HFFc6 (cell line): ENCODE results near the gene DCAF4. TPM values are rescaled to one million over a fixed set of nuclear protein-coding genes. Genes with fewer than 3 reads are reported as not detected.
A peak's percentile ranks its signal among the peaks of the same experiment; 100 is the strongest.

Source experiments
- DNase-seq: peaks from one replicate; pipeline ENCODE4 v3.0.0-alpha.2; 2018
- H3K27ac Mint-ChIP-seq: 2 replicates; pipeline ENCODE4 v1.8.0; 2020; ENCODE audit warnings: mild to moderate bottlenecking, mixed read lengths
- H3K27me3 Mint-ChIP-seq: 2 replicates; pipeline ENCODE4 v1.8.0; 2021; ENCODE audit warnings: mild to moderate bottlenecking, moderate library complexity, mixed read lengths; ENCODE audit not compliant: insufficient read depth
- H3K36me3 Mint-ChIP-seq: 2 replicates; pipeline ENCODE4 v1.8.0; 2021; ENCODE audit warnings: low read depth, mixed read lengths
- H3K4me1 Mint-ChIP-seq: 2 replicates; pipeline ENCODE4 v1.8.0; 2020; ENCODE audit warnings: low read depth, mixed read lengths
- H3K4me3 Mint-ChIP-seq: 2 replicates; pipeline ENCODE4 v1.8.0; 2020; ENCODE audit warnings: mild to moderate bottlenecking, moderate library complexity, mixed read lengths
- H3K9me3 Mint-ChIP-seq: 2 replicates; pipeline ENCODE4 v1.8.0; 2020; ENCODE audit warnings: mild to moderate bottlenecking, mixed read lengths
- long read RNA-seq: library from polyadenylated mRNA; unstranded; transcript quantifications from one replicate; pipeline ENCODE4 v2.0.0, GENCODE V29; 2019
- total RNA-seq, 6 experiments: library from RNA; stranded (reverse); fragmentation: NEBNext Ultra II Directional; extraction: Animal tissue kit (Norgen Biotek cat#: 25700); gene quantifications; 2 replicates in 1 of 6; 3 replicates in 5 of 6; pipeline ENCODE4 v1.2.3, GENCODE V29; 2021
- TF ChIP-seq, protein P1 (sequence below): fragments of 200-600 bp; sonication (generic); IDR thresholded peaks from 2 replicates; pipeline ENCODE4 v1.5.0; 2021; ENCODE audit warnings: antibody characterized with exemption, mild to moderate bottlenecking

DCAF4 gene, protein sequence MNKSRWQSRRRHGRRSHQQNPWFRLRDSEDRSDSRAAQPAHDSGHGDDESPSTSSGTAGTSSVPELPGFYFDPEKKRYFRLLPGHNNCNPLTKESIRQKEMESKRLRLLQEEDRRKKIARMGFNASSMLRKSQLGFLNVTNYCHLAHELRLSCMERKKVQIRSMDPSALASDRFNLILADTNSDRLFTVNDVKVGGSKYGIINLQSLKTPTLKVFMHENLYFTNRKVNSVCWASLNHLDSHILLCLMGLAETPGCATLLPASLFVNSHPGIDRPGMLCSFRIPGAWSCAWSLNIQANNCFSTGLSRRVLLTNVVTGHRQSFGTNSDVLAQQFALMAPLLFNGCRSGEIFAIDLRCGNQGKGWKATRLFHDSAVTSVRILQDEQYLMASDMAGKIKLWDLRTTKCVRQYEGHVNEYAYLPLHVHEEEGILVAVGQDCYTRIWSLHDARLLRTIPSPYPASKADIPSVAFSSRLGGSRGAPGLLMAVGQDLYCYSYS
- total RNA-seq: 10 to 100 TPM; 14.4 to 20.0 (median 16.2) TPM
- long read RNA-seq, partial matches to known transcripts: 2 of 15 reads
- long read RNA-seq, other reads (novel, unspliced or antisense): 10 of 15 reads

DNA sequence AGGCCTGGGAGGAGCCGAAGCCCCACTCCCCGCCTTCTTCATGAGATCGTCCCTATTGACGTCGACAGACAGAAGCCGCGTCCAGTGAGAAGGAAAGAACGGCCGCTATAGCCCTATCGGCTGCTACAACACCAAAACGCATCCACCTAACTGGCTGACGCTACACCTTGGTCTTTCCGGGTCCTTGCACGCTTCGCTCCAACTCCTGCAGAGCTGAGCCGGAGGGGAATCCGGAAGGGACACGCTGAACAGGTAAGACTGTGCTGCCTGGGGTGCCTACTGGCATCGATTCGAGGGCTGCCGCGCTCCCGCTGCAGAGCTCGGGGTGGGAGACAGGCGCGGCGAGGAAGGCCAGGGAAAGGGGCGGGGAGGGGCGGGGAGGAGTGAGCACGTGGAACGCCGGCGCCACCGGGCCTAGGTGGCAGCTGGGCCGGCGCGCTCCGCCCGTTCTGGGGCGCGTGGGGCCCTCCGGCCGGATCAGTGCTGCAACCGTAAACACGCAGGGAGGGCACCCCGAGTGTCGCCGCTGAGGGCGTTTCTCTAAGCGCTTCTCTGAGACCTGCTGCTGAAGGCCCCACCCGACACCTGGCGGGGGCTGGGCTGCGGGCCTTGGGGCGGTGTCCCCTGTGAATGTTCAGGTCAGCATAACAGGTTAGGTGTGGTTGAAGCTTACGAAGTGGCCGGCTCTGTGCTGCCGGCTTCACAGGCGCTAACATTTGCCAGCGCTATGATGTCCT is at the start of gene DCAF4:
DCAF4 (plus strand) TSS at position 173 of the 737 bp plus-strand sequence. CDS start 11,515 bp downstream, outside the sequence.
- H3K4me1 Mint-ChIP-seq: peaks cover 23% of the 10 kb centered on the region
- TF ChIP-seq, protein P1, sequence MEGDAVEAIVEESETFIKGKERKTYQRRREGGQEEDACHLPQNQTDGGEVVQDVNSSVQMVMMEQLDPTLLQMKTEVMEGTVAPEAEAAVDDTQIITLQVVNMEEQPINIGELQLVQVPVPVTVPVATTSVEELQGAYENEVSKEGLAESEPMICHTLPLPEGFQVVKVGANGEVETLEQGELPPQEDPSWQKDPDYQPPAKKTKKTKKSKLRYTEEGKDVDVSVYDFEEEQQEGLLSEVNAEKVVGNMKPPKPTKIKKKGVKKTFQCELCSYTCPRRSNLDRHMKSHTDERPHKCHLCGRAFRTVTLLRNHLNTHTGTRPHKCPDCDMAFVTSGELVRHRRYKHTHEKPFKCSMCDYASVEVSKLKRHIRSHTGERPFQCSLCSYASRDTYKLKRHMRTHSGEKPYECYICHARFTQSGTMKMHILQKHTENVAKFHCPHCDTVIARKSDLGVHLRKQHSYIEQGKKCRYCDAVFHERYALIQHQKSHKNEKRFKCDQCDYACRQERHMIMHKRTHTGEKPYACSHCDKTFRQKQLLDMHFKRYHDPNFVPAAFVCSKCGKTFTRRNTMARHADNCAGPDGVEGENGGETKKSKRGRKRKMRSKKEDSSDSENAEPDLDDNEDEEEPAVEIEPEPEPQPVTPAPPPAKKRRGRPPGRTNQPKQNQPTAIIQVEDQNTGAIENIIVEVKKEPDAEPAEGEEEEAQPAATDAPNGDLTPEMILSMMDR: no peak; the same call in 1 of the 2 replicates
- peak within 1 kb of the TSS; percentile 92 for H3K4me3 Mint-ChIP-seq
- H3K27me3 Mint-ChIP-seq: no peaks in the 10 kb centered on the region; the same call in 1 of the 2 replicates
- peak; percentile 99 for DNase-seq
- H3K36me3 Mint-ChIP-seq: peaks cover 5% of the 10 kb centered on the region; the same call in 1 of the 2 replicates
- peak within 1 kb of the TSS; percentile 89 for H3K27ac Mint-ChIP-seq
- no peaks in the 10 kb centered on the region for H3K9me3 Mint-ChIP-seq

DNA sequence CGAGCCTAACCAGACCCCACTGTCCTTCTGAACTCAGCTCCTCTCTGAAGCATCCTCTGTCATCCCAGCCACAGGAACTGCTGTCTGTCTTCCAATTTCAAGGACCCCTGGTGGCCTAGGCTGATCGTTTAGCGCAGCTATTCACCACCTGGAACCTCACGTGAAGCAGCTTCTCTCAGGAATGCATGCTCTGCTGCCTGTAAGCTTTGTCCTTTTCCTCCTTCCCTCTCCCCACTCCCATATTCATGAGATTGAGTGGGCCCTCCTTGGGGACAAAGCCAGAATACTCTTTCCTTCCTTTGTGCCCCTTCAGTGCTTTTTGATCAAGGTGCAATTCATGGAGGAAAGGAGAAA is 49.6 kb upstream of the DCAF4 start:
- TF ChIP-seq, protein P1: no peak
- Mint-ChIP-seq H3K36me3 (peaks cover 6% of the 10 kb centered on the region; the same call in 1 of the 2 replicates), H3K4me3 (no peak overlapping the region), H3K27me3 (no peaks in the 10 kb centered on the region), H3K4me1 (no peaks in the 10 kb centered on the region), H3K9me3 (peaks cover 3% of the 10 kb centered on the region; the same call in 1 of the 2 replicates), H3K27ac (no peak overlapping the region)
- no peak for DNase-seq

DNA sequence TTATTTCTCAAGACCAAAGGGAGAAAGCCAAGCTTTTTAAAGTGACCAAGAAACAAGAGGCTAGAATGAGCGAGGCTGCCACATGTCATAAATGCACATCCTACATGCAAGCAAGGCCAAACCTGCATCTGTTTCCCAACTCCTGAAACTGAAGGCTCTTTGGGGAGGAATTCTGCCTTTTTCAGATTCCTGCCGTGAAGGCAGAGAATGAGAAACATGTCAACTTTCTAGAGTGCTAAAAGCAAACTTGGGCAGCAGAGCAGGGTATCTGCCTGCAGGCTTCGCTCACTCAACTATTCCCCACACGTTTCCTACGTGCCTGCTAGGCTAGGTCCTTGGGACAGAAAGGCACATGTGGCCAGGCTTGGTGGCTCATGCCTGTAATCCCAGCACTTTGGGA is 47.5 kb upstream of the DCAF4 start:
- Mint-ChIP-seq H3K27me3 (no peaks in the 10 kb centered on the region), H3K36me3 (peaks cover 6% of the 10 kb centered on the region; the same call in 1 of the 2 replicates), H3K9me3 (no peaks in the 10 kb centered on the region), H3K4me3 (no peak overlapping the region), H3K27ac (no peak overlapping the region), H3K4me1 (peaks cover 2% of the 10 kb centered on the region)
- TF ChIP-seq, protein P1: no peak
- DNase-seq: no peak

DNA sequence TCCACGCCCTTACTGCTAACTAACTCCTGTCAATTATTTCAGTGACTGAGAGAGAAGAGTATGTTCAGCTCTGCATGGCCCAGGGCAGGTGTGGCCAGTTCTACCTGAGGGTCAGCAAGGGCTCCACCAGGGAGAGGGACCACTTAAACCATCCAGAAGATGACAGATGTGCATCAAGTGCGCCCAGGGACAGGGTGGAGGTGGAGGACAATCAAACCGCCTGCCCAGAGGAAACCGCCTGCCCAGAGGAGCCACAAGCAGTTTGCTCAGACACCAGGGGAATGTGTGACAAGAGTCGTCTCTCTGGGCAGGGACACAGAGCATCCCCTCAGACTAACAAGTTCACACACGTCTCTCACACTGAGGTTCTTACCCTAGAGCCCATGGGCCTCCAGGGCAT is 46.8 kb upstream of the DCAF4 start:
- no peak overlapping the region for H3K4me3 Mint-ChIP-seq
- H3K36me3 Mint-ChIP-seq: peaks cover 5% of the 10 kb centered on the region; the same call in 1 of the 2 replicates
- peaks cover 9% of the 10 kb centered on the region for H3K4me1 Mint-ChIP-seq
- no peaks in the 10 kb centered on the region for H3K27me3 Mint-ChIP-seq
- H3K27ac Mint-ChIP-seq: no peak overlapping the region
- TF ChIP-seq, protein P1: no peak
- no peaks in the 10 kb centered on the region for H3K9me3 Mint-ChIP-seq
- DNase-seq: no peak

DNA sequence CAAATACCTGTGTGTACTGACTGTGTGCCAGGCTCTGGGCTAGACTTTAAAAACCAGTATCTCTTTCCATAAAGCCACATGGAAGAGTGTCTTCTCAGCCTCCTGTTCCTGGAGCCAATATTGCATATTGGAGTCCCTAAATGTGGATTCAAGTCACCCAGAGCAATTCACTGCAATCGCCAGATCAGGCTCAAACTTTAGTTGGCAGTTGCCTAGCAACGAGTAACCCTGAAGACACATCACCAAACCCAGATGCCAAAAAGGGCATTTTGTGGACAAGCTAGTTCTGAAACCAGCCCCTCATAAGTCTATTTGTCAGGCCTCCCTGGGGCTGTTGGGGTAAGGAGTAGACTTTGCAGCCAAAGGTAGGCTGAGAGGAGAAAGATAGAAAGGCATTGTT is 46.1 kb upstream of the DCAF4 start:
- H3K36me3 Mint-ChIP-seq: no peaks in the 10 kb centered on the region
- peaks cover 10% of the 10 kb centered on the region for H3K4me1 Mint-ChIP-seq
- no peak for DNase-seq
- no peaks in the 10 kb centered on the region for H3K9me3 Mint-ChIP-seq
- H3K27ac Mint-ChIP-seq: no peak overlapping the region
- H3K27me3 Mint-ChIP-seq: no peaks in the 10 kb centered on the region
- TF ChIP-seq, protein P1: no peak
- no peak overlapping the region for H3K4me3 Mint-ChIP-seq
